ENCODE measurements around the gene CYB5R4.

- TF ChIP-seq EZH2 (IDR thresholded peaks at IDR 0.05; ENCODE audit: insufficient read depth, poor library complexity, severe bottlenecking) (no peak), EZH2phosphoT487 (IDR thresholded peaks at IDR 0.05; ENCODE audit: insufficient read depth, low read depth) (no peak)
Observed at GRCh38 chr6:83890520-83890919, 31.0 kb downstream of the CYB5R4 start.
